ENCODE data around the gene FAM120A.

Gene FAM120A

GRCh38 chr9:93612052-93612795, 160.7 kb downstream of the FAM120A start:
- Histone ChIP-seq H2BK12ac (ENCODE audit: low read length) (no peak overlapping the region), H3K27ac (replicated peaks; ENCODE audit: low read length) (no peak overlapping the region), H3K18ac (ENCODE audit: low read length) (no peak overlapping the region), H3K4me3 (ENCODE audit: low read length in 2 of 2) (no peak overlapping the region), H2BK5ac (ENCODE audit: low read length) (no peak overlapping the region), H3K9ac (ENCODE audit: low read depth, low read length, poor library complexity) (no peak overlapping the region), H3K4ac (ENCODE audit: low read length) (no peak overlapping the region), H2AFZ (ENCODE audit: low read length) (no peak overlapping the region), H2AK5ac (ENCODE audit: low read depth, low read length) (no peak overlapping the region), H3K27me3 (ENCODE audit: control insufficient read depth in 3 of 3, insufficient read depth in 3 of 3, low read depth in 1 of 3, low read length in 3 of 3) (no peaks in the 10 kb centered on the region), H3K23ac (ENCODE audit: low read depth, low read length, poor library complexity) (no peak overlapping the region), H4K8ac (ENCODE audit: low read depth, low read length) (no peak overlapping the region), H2BK120ac (ENCODE audit: low read depth, low read length) (no peak overlapping the region), H4K91ac (ENCODE audit: low read depth, low read length, poor library complexity) (no peak overlapping the region), H3K14ac (ENCODE audit: low read length) (no peak overlapping the region), H2BK15ac (ENCODE audit: low read length) (no peak overlapping the region), H3K4me1 (ENCODE audit: control insufficient read depth in 2 of 2, insufficient read depth in 1 of 2, low read depth in 1 of 2, low read length in 2 of 2) (peaks cover 3 to 4% of the 10 kb centered on the region in 2 donors), H3K4me2 (ENCODE audit: insufficient read depth, low read length, poor library complexity, severe bottlenecking) (no peak overlapping the region), H3K9me3 (replicated peaks in 1 of 2; ENCODE audit: control insufficient read depth in 2 of 2, insufficient read depth in 1 of 2, low read depth in 1 of 2, low read length in 2 of 2) (peaks cover 3 to 19% of the 10 kb centered on the region in 2 donors), H3K79me1 (ENCODE audit: low read depth, low read length) (peaks cover 5% of the 10 kb centered on the region), H3K36me3 (replicated peaks in 1 of 2; ENCODE audit: control insufficient read depth in 2 of 2, insufficient read depth in 2 of 2, low read length in 2 of 2) (no peaks in the 10 kb centered on the region)
- WGBS, 2 donors (ENCODE audit: extremely low coverage in 2 of 2, insufficient read length in 2 of 2, insufficient replicate concordance in 1 of 2) = no CpG with 5 or more reads among the region's 2 CpGs
- no peak for DNase-seq (ENCODE audit: low spot score)

- no peak for DNase-seq (ENCODE audit: low spot score)
- H3K9ac ChIP-seq (ENCODE audit: low read depth, low read length, poor library complexity) = no peak overlapping the region
- H3K4me1 ChIP-seq (ENCODE audit: control insufficient read depth in 2 of 2, insufficient read depth in 1 of 2, low read depth in 1 of 2, low read length in 2 of 2) = peaks cover 4 to 8% of the 10 kb centered on the region in 2 donors
- H4K8ac ChIP-seq (ENCODE audit: low read depth, low read length) = no peak overlapping the region
- no peak overlapping the region for H4K91ac ChIP-seq (ENCODE audit: low read depth, low read length, poor library complexity)
- no peak overlapping the region for H2BK5ac ChIP-seq (ENCODE audit: low read length)
- H3K4ac ChIP-seq (ENCODE audit: low read length) = no peak overlapping the region
- no peak overlapping the region for H2BK15ac ChIP-seq (ENCODE audit: low read length)
- no peak overlapping the region for H3K27ac ChIP-seq (replicated peaks; ENCODE audit: low read length)
- no peaks in the 10 kb centered on the region for H3K36me3 ChIP-seq (replicated peaks in 1 of 2; ENCODE audit: control insufficient read depth in 2 of 2, insufficient read depth in 2 of 2, low read length in 2 of 2)
- peaks cover 3 to 19% of the 10 kb centered on the region in 2 donors for H3K9me3 ChIP-seq (replicated peaks in 1 of 2; ENCODE audit: control insufficient read depth in 2 of 2, insufficient read depth in 1 of 2, low read depth in 1 of 2, low read length in 2 of 2)
- no peak overlapping the region for H3K4me2 ChIP-seq (ENCODE audit: insufficient read depth, low read length, poor library complexity, severe bottlenecking)
- H3K79me1 ChIP-seq (ENCODE audit: low read depth, low read length) = peaks cover 5% of the 10 kb centered on the region
- no peak overlapping the region for H3K18ac ChIP-seq (ENCODE audit: low read length)
- no peak overlapping the region for H2AFZ ChIP-seq (ENCODE audit: low read length)
- H3K23ac ChIP-seq (ENCODE audit: low read depth, low read length, poor library complexity) = no peak overlapping the region
- no peak overlapping the region for H2AK5ac ChIP-seq (ENCODE audit: low read depth, low read length)
- no peaks in the 10 kb centered on the region for H3K27me3 ChIP-seq (ENCODE audit: control insufficient read depth in 3 of 3, insufficient read depth in 3 of 3, low read depth in 1 of 3, low read length in 3 of 3)
- no peak overlapping the region for H3K14ac ChIP-seq (ENCODE audit: low read length)
- no peak overlapping the region for H2BK12ac ChIP-seq (ENCODE audit: low read length)
- no CpG with 5 or more reads among the region's 5 CpGs for WGBS, 2 donors (ENCODE audit: extremely low coverage in 2 of 2, insufficient read length in 2 of 2, insufficient replicate concordance in 1 of 2)
- H3K4me3 ChIP-seq (ENCODE audit: low read length in 2 of 2) = no peak overlapping the region
- no peak overlapping the region for H2BK120ac ChIP-seq (ENCODE audit: low read depth, low read length)
Observed at GRCh38 chr9:93612796-93613154, 161.3 kb downstream of the FAM120A start.

- Histone ChIP-seq H3K18ac (ENCODE audit: low read length) (no peak overlapping the region), H3K23ac (ENCODE audit: low read depth, low read length, poor library complexity) (no peak overlapping the region), H3K14ac (ENCODE audit: low read length) (no peak overlapping the region), H3K4me2 (ENCODE audit: insufficient read depth, low read length, poor library complexity, severe bottlenecking) (no peak overlapping the region), H3K4ac (ENCODE audit: low read length) (no peak overlapping the region), H3K27me3 (ENCODE audit: control insufficient read depth in 3 of 3, insufficient read depth in 3 of 3, low read depth in 1 of 3, low read length in 3 of 3) (no peaks in the 10 kb centered on the region), H3K9ac (ENCODE audit: low read depth, low read length, poor library complexity) (no peak overlapping the region), H3K4me1 (ENCODE audit: control insufficient read depth in 2 of 2, insufficient read depth in 1 of 2, low read depth in 1 of 2, low read length in 2 of 2) (peaks cover 4 to 8% of the 10 kb centered on the region in 2 donors), H4K91ac (ENCODE audit: low read depth, low read length, poor library complexity) (no peak overlapping the region), H2BK15ac (ENCODE audit: low read length) (no peak overlapping the region), H3K27ac (replicated peaks; ENCODE audit: low read length) (no peak overlapping the region), H2BK5ac (ENCODE audit: low read length) (no peak overlapping the region), H3K79me1 (ENCODE audit: low read depth, low read length) (peaks cover 5% of the 10 kb centered on the region), H2BK120ac (ENCODE audit: low read depth, low read length) (no peak overlapping the region), H3K4me3 (ENCODE audit: low read length in 2 of 2) (no peak overlapping the region), H4K8ac (ENCODE audit: low read depth, low read length) (no peak overlapping the region), H2AFZ (ENCODE audit: low read length) (no peak overlapping the region), H3K36me3 (replicated peaks in 1 of 2; ENCODE audit: control insufficient read depth in 2 of 2, insufficient read depth in 2 of 2, low read length in 2 of 2) (peaks cover 0 to 2% of the 10 kb centered on the region in 2 donors), H2BK12ac (ENCODE audit: low read length) (no peak overlapping the region), H3K9me3 (replicated peaks in 1 of 2; ENCODE audit: control insufficient read depth in 2 of 2, insufficient read depth in 1 of 2, low read depth in 1 of 2, low read length in 2 of 2) (peaks cover 3 to 19% of the 10 kb centered on the region in 2 donors), H2AK5ac (ENCODE audit: low read depth, low read length) (no peak overlapping the region)
- no CpG with 5 or more reads among the region's 5 CpGs for WGBS, 2 donors (ENCODE audit: extremely low coverage in 2 of 2, insufficient read length in 2 of 2, insufficient replicate concordance in 1 of 2)
- no peak for DNase-seq (ENCODE audit: low spot score)
Observed at GRCh38 chr9:93613174-93613573, 161.7 kb downstream of the FAM120A start.

GRCh38 chr9:93613791-93614190, 162.3 kb downstream of the FAM120A start:
- Histone ChIP-seq H3K23ac (ENCODE audit: low read depth, low read length, poor library complexity) (no peak overlapping the region), H2AK5ac (ENCODE audit: low read depth, low read length) (no peak overlapping the region), H4K8ac (ENCODE audit: low read depth, low read length) (no peak overlapping the region), H2BK120ac (ENCODE audit: low read depth, low read length) (no peak overlapping the region), H2BK5ac (ENCODE audit: low read length) (no peak overlapping the region), H3K27ac (replicated peaks; ENCODE audit: low read length) (no peak overlapping the region), H2BK15ac (ENCODE audit: low read length) (no peak overlapping the region), H3K4ac (ENCODE audit: low read length) (no peak overlapping the region), H3K9me3 (replicated peaks in 1 of 2; ENCODE audit: control insufficient read depth in 2 of 2, insufficient read depth in 1 of 2, low read depth in 1 of 2, low read length in 2 of 2) (peaks cover 3 to 19% of the 10 kb centered on the region in 2 donors), H4K91ac (ENCODE audit: low read depth, low read length, poor library complexity) (no peak overlapping the region), H3K27me3 (ENCODE audit: control insufficient read depth in 3 of 3, insufficient read depth in 3 of 3, low read depth in 1 of 3, low read length in 3 of 3) (no peaks in the 10 kb centered on the region), H2BK12ac (ENCODE audit: low read length) (no peak overlapping the region), H3K9ac (ENCODE audit: low read depth, low read length, poor library complexity) (no peak overlapping the region), H3K18ac (ENCODE audit: low read length) (no peak overlapping the region), H2AFZ (ENCODE audit: low read length) (no peak overlapping the region), H3K4me1 (ENCODE audit: control insufficient read depth in 2 of 2, insufficient read depth in 1 of 2, low read depth in 1 of 2, low read length in 2 of 2) (peaks cover 4 to 8% of the 10 kb centered on the region in 2 donors), H3K14ac (ENCODE audit: low read length) (no peak overlapping the region), H3K4me2 (ENCODE audit: insufficient read depth, low read length, poor library complexity, severe bottlenecking) (no peak overlapping the region), H3K4me3 (ENCODE audit: low read length in 2 of 2) (no peak overlapping the region), H3K36me3 (replicated peaks in 1 of 2; ENCODE audit: control insufficient read depth in 2 of 2, insufficient read depth in 2 of 2, low read length in 2 of 2) (peaks cover 0 to 3% of the 10 kb centered on the region in 2 donors), H3K79me1 (ENCODE audit: low read depth, low read length) (peaks cover 7% of the 10 kb centered on the region)
- no peak for DNase-seq (ENCODE audit: low spot score)
- WGBS, 2 donors (ENCODE audit: extremely low coverage in 2 of 2, insufficient read length in 2 of 2, insufficient replicate concordance in 1 of 2) = no CpG with 5 or more reads among the region's 3 CpGs

Measured in neuronal stem cell (in vitro differentiated cells).